GM10266 (cell line): Measurements from ENCODE around the gene QRSL1.

Experiments used
- DNase-seq: peaks from one replicate; pipeline ENCODE4 v3.0.0; 2012; ENCODE audit errors: extremely low spot score
- CTCF ChIP-seq: IDR thresholded peaks from 2 replicates; pipeline ENCODE4 v1.5.1; 2012; ENCODE audit warnings: mild to moderate bottlenecking, low read depth; ENCODE audit not compliant: control insufficient read depth, insufficient read depth; ENCODE audit errors: missing control alignments

Gene QRSL1

DNA sequence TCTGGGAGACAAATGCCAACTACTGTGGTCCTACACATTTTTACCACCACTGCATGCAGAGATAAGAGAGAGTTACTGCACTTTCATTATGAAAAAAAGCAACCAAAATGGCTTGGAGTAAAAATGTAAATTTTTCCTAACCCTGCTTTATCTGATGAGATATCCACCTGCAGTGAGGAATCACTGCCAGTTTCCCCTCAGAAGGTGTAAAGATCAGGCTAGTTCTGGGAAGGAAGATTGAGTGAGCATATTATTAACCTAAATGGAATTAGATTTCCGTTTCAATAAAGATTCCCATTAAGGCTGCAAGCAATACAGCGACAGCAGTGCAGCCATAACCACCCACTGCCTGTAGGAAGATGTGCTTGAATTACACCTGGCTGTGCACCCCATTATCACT is 84.9 kb downstream of the QRSL1 start:
- no peak for TF ChIP-seq CTCF
- no peak for DNase-seq

GRCh38 chr6:106715922-106716321 is 86.5 kb downstream of the QRSL1 start:
- no peak for TF ChIP-seq CTCF
- no peak for DNase-seq

- no peak for TF ChIP-seq CTCF
- DNase-seq, result no peak
Observed at GRCh38 chr6:106716966-106717365, 87.6 kb downstream of the QRSL1 start.
